HG03571 (cell line): ENCODE data around the gene DMRTB1.

ENCODE experiments used
- ATAC-seq: cut with Tn5 transposase; IDR thresholded peaks from one replicate; pipeline ENCODE4 v1.9.1; 2021; ENCODE audit not compliant: unreplicated experiment

The DMRTB1 gene

DNA sequence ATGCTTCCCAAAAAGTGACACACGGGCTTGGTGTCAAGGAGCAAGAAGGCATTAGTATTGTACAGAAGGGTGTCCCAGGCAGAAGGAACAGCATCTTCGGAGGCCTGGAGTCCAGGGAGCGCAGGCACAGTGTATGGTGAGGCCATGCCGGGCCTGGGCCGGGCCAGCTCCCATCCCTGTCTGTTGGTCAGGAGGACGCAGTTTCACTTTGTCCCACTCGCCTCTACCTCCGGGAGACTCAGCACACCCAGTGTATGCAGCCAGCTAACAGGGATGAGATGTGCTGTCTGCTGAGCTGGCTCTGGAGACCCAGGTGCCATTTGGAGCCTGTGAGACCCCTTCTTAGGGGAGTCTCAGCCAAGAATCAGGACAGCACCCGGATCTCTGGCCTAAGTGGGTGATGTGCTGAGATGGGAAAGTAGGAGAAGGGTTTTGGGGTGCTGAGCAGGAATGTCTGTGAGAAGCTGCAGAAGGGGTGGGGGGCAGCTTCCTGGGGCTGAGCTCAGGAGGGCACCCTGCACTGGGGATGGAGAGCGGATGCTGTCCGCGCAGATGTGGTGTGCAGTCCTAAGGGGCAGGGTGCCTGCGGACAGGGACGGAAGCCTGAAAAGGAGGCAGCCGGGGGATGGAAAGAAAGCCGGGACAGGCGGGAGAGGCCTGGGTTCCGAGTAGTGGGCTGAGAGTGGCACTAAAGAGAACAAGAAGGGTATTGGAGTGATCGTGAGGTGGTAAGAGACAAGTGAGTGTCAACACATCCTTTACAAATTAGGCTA lies 25.7 kb downstream of the DMRTB1 start:
- ATAC-seq, result no peak

GRCh38 chr1:53485478-53486394 lies 26.5 kb downstream of the DMRTB1 start:
- ATAC-seq, result no peak

DNA sequence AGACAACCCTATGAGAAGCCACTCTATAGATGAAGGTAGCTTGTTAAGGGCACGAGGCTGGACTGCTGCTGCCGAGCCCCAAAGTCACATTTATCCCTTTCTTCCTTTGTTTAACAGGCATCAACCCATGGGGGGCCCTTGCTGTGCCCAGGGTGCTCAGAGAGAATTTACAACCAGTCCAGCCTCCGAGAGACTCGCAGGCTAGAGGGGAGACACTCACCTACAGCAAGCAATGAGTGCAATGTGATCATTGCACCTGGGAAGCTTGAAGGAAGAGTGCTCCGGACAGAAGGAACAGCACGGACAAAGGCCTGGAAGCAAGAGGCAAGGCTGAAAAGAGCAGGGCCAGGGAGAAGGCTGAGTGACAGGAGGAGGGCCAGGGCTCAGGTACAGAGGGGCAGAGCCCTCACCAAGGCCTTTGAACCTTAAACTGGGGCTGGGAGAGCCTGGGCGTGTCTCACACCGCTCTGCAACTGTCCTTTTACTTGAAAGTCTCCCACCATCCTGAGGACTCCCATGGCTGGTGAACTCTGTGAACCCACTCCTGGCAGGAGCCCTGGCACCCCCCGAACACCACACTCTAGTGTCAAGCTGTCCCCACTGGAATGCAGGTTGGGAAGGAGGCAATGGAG lies 27.3 kb downstream of the DMRTB1 start:
- ATAC-seq, result no peak

DNA sequence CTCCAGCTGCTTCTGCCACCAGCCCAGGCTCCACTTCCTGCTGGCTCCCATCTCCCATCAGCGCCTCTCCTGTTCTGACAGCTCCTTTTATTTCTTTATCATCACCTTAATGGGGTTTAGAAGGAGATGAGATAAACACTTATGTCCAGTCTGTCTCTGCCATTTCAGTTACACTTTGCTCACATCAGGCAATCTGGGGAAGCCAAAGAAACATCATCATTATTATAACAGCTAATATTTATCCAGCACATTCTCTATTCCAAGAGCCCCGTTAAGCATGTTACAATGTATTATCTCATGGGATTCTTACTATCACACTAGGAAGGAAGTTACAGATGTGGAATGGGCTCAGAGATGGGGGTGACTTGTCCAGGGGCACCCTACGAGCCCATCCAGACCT lies 31.2 kb downstream of the DMRTB1 start:
- ATAC-seq, result no peak

GRCh38 chr1:53495633-53496345 lies 36.6 kb downstream of the DMRTB1 start:
- no peak for ATAC-seq

- ATAC-seq, result no peak
Observed at GRCh38 chr1:53498555-53499131, 39.4 kb downstream of the DMRTB1 start.

GRCh38 chr1:53499257-53500203 lies 40.3 kb downstream of the DMRTB1 start:
- no peak for ATAC-seq

GRCh38 chr1:53500204-53501064 lies 41.2 kb downstream of the DMRTB1 start:
- ATAC-seq, result no peak

DNA sequence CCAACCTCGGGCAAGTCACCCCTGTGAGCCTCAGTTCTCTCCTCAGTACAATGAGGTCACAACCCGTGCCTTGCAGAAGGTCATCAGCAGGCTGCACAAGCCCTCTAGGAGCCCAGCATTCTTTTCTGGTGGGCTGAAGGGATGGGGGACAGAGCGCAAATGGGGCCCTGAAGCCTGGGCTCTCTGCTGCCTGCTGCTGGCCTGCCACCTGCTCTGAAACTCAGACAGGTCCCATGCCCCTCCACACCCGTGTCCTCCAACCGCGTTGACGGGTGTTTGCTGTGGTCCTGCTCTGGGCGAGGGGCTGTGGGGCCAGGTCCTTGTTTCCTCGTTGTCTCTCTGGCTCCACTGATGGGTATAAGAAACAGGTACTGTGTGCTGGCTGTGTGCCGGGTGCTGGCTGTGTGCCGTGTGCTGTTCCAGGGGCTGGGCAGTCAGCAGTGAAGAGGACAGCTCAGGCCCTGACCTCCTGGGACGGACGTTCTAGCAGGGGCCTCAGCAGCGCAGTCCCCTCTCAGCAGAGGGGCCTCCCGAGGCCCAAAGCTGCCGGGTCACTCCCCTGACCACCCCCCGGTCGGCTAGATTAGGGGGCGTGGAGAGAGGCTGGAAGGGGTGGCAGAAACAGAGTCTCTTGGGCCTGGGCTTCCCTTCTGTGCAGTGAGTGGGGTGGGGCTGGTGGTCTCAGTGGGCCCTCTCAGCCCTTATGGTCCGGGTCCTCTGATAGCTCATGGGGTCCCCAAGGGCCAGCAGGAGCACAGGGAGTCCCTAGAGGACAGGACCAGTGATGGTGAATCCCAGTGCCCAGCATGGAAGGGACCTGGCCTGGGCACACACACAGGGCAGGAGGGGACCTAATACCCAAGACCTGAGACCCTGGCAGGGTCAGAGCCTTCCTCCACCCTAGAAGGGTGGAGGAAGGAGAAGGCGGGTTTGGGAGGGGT lies 42.1 kb downstream of the DMRTB1 start:
- ATAC-seq, result no peak

DNA sequence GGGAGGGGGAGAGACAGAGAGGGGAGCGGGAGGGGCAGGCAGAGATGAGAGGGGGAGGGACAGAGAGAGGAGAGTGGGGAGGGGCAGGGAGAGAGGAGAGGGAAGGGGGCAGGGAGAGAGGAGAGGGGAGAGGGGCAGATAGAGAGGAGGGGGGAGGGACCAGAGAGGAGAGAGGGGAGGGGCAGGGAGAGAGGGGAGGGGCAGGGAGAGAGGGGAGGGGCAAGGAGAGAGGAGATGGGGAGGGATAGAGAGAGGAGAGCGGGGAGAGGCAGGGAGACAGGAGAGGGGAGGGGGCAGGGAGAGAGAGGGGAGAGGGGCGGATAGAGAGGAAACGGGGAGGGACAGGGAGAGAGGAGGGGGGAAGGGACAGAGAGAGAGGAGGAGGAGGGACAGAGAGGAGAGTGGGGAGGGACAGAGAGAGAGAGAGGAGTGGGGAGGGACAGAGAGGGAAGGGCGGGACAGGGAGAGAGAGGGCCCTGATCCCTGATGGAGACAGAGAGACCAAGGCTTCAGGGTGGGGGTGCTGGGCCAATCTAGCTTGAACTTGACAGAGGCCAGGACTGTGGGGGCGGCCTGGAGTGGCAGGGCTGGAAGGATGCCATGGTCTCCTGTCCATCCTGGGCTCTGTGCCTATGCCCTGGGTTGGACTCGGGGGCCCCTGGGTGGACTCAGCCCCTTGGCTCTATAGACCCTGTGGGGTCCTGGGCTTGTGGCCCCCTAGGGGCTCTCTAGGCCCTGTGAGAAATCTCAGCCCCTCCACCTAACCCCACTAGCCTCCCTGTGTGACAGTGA lies 43.6 kb downstream of the DMRTB1 start:
- no peak for ATAC-seq

- no peak for ATAC-seq
Observed at GRCh38 chr1:53503433-53504217, 44.4 kb downstream of the DMRTB1 start.

GRCh38 chr1:53504901-53505300 lies 45.7 kb downstream of the DMRTB1 start:
- ATAC-seq, result no peak

DNA sequence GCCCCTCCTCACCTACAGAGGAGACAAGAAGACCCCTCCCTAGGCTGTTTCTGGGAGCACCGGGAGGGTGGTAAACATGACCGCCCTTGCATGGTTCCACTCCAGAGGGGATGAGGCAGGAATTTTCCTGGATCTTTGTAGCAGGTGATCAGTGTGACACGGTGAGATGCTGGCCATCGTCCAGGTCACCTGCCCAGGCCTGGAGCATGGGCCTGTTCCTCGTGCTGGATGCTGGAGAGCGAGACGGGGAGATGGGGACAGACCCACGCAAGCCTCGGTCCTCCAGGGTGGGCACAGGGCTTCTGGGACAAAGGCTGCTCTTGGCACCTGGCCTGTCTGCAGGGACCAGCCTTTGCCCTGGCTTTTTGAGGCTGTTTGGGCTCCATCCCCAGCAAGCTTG lies 46.2 kb downstream of the DMRTB1 start:
- ATAC-seq, result no peak

- no peak for ATAC-seq
Observed at GRCh38 chr1:53505891-53506290, 46.7 kb downstream of the DMRTB1 start.

DNA sequence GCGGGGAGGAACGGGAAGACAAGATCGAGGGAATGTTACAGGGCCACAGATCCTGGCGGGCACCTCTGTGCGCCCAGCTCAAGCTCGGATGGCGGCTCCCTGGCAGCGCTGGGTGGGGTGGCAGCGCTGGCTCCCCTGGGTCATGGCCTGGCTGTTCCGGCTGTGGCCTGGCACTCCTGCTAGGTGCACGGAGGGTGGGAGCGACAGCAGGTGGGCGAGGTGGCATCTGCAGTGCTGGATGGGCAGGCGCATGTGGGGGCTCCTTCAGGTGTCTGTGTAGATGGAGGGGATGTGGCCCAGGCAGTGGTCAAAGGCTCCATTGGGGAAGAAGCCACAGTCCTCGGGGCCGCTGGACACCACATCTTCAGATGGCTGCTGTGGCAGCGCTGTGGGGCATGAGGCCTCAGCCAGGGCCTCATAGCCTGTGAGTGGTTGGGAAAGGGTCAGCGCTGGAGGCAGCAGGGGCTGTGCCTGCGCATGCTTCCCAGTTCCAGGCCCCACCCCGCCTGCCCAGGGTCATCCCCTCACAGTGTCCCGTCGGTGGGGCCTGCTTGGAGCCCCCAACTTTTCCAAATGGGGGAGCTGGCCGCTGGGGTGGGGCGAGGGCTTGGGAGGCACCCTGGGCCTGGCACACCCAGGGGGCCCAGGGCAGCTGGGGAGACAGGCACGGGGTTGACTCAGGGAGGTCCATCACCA lies 47.3 kb downstream of the DMRTB1 start:
- no peak for ATAC-seq
